ENCODE measurements around the gene ZFP36.

GRCh38 chr19:39448271-39448670, 41.6 kb downstream of the ZFP36 start:
- TF ChIP-seq CTCF (IDR thresholded peaks at IDR 0.05): no peak
- TF ChIP-seq POLR2A (IDR thresholded peaks at IDR 0.05): no peak

Measured in prostate gland (tissue), 2 donors.